Ascending aorta (tissue), 2 donors: Measurements from ENCODE around the gene SNX9. TPM values are rescaled to one million over a fixed set of nuclear protein-coding genes. Genes with fewer than 3 reads are reported as not detected.
"Not testable (repeated sequence)": the region's sequence is repeated elsewhere in the genome, so short reads cannot be mapped to it uniquely, and the experiment has no call there.

ENCODE experiments used
- DNase-seq, 2 donors: peaks; one replicate each; pipeline ENCODE4 v3.0.0-alpha.2; 2019; ENCODE audit warnings: low spot score in 2 of 2
- H3K27ac ChIP-seq, 2 donors: fragments of 200-600 bp; sonication (generic); one replicate each; pipeline ENCODE4 v1.5.1; 2016 to 2017; ENCODE audit warnings: mild to moderate bottlenecking in 1 of 2
- H3K27me3 ChIP-seq: fragments of 200-600 bp; sonication (generic); one replicate; pipeline ENCODE4 v1.5.1; 2017
- H3K36me3 ChIP-seq, 2 donors: fragments of 200-600 bp; sonication (generic); one replicate each; pipeline ENCODE4 v1.5.1; 2016
- H3K4me1 ChIP-seq, 2 donors: fragments of 200-600 bp; sonication (generic); one replicate each; pipeline ENCODE4 v1.5.1; 2016 to 2017; ENCODE audit warnings: mild to moderate bottlenecking in 1 of 2
- H3K4me3 ChIP-seq, 2 donors: fragments of 200-600 bp; sonication (generic); one replicate each; pipeline ENCODE4 v1.5.1; 2016 to 2017; ENCODE audit warnings: mild to moderate bottlenecking in 1 of 2
- H3K9me3 ChIP-seq, 2 donors: fragments of 200-600 bp; sonication (generic); one replicate each; pipeline ENCODE4 v1.5.1; 2016
- intact Hi-C: fragments of 100-400 bp; cut with DNase I; formaldehyde crosslinking; loops from one replicate; pipeline ENCODE4 v1.15.1; 2023
- total RNA-seq: library from RNA; depleted of rRNA; stranded (reverse); fragments of >200 nt; gene quantifications from one replicate; pipeline ENCODE4 v1.1.0, GENCODE V29; 2016
- TF ChIP-seq, protein P1 (sequence below), 3 experiments: fragments of 200-600 bp in 2 of 3; fragments of 450-650 bp in 1 of 3; sonication (generic) in 2 of 3; IDR thresholded peaks; one replicate each; pipeline ENCODE4 v1.5.1; 2016 to 2019; ENCODE audit warnings: antibody characterized with exemption in 3 of 3, mild to moderate bottlenecking in 1 of 3, moderate library complexity in 1 of 3

SNX9 gene
- total RNA-seq, 1 donor from 2014 or later: 55.2 TPM

DNA sequence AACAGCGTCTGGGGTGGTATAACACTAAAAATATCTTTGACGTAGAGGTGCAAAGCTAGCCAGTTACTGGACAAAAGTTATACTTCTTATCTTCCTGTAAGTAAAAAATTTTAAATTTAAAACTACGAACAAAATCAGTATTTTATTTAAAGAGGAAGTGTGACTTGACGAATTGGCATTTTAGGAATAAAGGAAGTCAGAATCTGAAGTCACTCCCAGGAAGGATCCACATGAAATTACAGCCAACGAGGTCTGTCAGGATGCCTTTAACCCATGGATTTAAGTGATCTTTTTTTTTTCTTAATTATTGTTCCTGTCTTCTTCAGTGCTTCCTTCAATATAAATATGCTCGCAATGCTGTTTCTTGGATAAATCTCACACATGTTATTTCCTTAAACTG, 27.2 kb upstream of the SNX9 start:
- Histone ChIP-seq H3K27ac (peak overlapping the region in 1 of 2 donors; percentile 0), H3K9me3 (no peaks in the 10 kb centered on the region), H3K36me3 (no peaks in the 10 kb centered on the region), H3K4me1 (no peaks in the 10 kb centered on the region), H3K4me3 (no peak overlapping the region), H3K27me3 (no peaks in the 10 kb centered on the region)
- TF ChIP-seq, protein P1, sequence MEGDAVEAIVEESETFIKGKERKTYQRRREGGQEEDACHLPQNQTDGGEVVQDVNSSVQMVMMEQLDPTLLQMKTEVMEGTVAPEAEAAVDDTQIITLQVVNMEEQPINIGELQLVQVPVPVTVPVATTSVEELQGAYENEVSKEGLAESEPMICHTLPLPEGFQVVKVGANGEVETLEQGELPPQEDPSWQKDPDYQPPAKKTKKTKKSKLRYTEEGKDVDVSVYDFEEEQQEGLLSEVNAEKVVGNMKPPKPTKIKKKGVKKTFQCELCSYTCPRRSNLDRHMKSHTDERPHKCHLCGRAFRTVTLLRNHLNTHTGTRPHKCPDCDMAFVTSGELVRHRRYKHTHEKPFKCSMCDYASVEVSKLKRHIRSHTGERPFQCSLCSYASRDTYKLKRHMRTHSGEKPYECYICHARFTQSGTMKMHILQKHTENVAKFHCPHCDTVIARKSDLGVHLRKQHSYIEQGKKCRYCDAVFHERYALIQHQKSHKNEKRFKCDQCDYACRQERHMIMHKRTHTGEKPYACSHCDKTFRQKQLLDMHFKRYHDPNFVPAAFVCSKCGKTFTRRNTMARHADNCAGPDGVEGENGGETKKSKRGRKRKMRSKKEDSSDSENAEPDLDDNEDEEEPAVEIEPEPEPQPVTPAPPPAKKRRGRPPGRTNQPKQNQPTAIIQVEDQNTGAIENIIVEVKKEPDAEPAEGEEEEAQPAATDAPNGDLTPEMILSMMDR (IDR thresholded peaks at IDR 0.05): no peak
- no peak for DNase-seq
- intact Hi-C loops: no loop called here

DNA sequence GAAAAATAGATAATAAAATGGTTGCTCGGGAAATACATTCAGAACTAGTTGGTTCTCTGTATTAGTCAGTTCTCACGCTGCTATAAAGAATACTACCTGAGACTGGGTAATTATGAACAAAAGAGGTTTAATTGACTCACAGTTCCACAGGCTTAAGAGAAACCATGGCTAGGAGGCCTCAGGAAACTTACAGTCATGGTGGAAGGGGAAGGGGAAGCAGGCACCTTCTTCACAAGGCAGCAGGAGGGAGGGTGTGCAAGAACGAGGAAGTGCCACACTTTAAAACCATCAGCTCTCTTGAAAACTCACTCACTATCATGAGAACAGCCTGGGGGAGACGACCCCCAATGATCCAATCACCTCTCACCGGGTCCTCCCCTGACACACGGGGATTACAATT, 24.2 kb upstream of the SNX9 start:
- DNase-seq: no peak
- intact Hi-C loops: no loop called here
- no peaks in the 10 kb centered on the region for H3K36me3 ChIP-seq

DNA sequence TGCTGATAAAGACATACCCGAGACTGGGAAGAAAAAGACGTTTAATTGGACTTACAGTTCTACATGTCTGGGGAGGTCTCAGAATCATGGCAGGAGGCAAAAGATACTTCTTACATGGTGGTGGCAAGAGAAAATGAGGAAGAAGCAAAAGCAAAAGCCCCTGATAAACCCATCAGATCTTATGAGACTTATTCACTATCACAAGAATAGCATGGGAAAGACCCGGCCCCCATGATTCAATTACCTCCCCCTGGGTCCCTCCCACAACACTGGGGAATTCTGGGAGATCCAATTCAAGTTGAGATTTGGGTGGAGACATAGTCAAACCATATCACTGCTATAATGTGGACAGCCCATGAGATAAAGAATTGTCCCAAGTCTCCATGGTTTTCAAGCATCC, 23.5 kb upstream of the SNX9 start:
- H3K36me3 ChIP-seq, H3K4me3 ChIP-seq, H3K27ac ChIP-seq, DNase-seq, H3K4me1 ChIP-seq, H3K27me3 ChIP-seq, H3K9me3 ChIP-seq, intact Hi-C loops: not testable (repeated sequence)

More for the DNA sequence above, 24.2 kb upstream of the SNX9 start:
- Histone ChIP-seq H3K9me3 (no peaks in the 10 kb centered on the region), H3K4me1 (no peaks in the 10 kb centered on the region), H3K4me3 (no peak overlapping the region), H3K27me3 (no peaks in the 10 kb centered on the region), H3K27ac (no peak overlapping the region)
- TF ChIP-seq, protein P1 (IDR thresholded peaks at IDR 0.05): no peak

DNA sequence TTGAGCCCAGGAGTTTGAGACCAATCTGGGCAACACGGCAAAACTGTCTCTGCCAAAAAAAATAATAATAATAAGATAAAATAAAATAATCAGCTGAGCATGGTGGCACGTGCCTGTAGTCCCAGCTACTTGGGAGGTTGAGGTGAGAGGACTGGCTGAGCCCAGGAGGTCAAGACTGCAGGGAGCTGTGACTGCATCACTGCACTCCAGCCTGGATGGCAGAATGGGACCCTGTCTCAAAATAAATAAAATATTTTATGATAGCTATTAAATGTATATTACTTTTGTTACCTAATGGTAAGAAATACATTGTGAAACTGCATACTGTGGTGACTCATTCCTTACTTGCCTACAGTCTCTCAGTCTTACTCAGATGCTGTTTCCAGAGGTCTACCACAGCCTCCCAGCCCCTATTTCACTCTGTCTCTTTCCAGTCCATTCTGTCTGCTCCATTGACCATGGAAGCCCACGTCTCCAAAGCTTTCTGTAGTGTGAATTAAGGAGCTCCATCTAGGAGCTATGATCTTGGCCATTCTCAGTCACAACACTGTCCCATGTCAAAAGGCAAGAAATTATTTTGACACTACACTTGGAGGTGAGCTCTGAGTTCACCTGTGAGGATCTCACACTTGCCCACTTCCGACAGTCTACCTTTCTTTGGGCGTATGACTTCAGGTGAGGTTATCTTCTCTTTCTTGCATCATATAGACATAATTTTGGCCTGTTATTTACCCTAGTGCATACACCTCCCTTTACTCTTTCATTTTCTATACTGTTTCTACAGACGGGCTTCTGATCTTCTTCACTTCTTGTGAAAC, 22.4 kb upstream of the SNX9 start:
- H3K27ac ChIP-seq: no peak overlapping the region

DNA sequence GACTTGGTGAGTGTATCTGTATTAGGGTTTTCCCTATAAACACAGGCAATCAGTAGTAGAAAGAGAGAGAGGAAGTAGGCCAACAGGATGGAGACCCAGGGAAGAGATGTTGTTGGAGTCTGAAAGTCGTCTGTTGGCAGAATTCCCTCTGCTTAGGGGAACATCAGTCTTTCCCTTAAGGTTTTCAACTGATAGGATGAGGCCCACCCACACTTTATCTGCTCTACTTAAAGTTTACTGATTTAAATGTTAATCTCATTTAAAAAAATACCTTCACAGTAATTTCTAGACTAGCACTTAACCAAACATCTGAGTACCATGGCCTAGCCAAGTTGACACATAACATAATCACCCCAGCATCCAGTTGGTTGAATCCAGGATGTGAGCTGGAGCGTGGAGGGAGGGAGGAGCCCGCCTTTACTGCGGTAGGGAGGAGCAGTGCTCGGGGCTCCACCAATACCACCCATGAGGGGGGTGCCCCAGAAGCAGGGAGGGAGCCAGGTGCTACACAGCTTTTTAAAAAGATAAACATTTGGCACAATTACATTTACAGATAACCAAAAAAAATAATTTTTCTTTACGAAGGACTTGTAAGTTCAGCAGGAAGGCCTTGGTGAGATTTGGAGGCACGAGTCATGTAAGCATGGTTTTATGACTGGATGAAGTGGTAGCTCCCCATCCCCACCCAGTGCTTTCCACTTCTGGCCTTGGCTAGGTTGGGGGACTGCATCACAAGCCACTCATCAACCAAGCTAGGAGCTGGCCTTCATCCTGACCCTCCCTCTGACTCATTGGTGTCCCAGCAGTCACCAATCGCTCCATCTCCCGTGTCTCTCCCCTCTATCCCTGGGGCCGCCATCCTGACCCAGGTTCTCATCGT, 18.4 kb upstream of the SNX9 start:
- no peaks in the 10 kb centered on the region for H3K4me1 ChIP-seq
- TF ChIP-seq, protein P1 (IDR thresholded peaks at IDR 0.05): no peak
- no peaks in the 10 kb centered on the region for H3K9me3 ChIP-seq
- H3K4me3 ChIP-seq: no peak overlapping the region
- H3K27me3 ChIP-seq: no peaks in the 10 kb centered on the region
- intact Hi-C loops: no loop called here
- DNase-seq: no peak
- H3K36me3 ChIP-seq: no peaks in the 10 kb centered on the region
- H3K27ac ChIP-seq: no peak overlapping the region

More for the DNA sequence above, 22.4 kb upstream of the SNX9 start:
- DNase-seq: no peak
- H3K4me1 ChIP-seq: no peaks in the 10 kb centered on the region
- no peak overlapping the region for H3K4me3 ChIP-seq
- H3K27me3 ChIP-seq: no peaks in the 10 kb centered on the region
- intact Hi-C loops: no loop called here
- no peaks in the 10 kb centered on the region for H3K36me3 ChIP-seq
- TF ChIP-seq, protein P1 (IDR thresholded peaks at IDR 0.05): no peak
- H3K9me3 ChIP-seq: no peaks in the 10 kb centered on the region
